Measurements from ENCODE around the gene IL19. TPM values are rescaled to one million over a fixed set of nuclear protein-coding genes. Genes with fewer than 3 reads are reported as not detected.
A peak's percentile ranks its signal among the peaks of the same experiment; 100 is the strongest.

IL19 gene
- not detected for total RNA-seq

GRCh38 chr1:206770531-206771337 lies at the start of gene IL19:
Gene IL19, plus strand, starts transcription at chr1:206770773. Its CDS starts 65,890 bp downstream, at chr1:206836663.
- no peak for DNase-seq

GRCh38 chr1:206721454-206721853 lies 49.1 kb upstream of the IL19 start:
- DNase-seq, result no peak

GRCh38 chr1:206722751-206723461 lies 47.7 kb upstream of the IL19 start:
- no peak for DNase-seq

GRCh38 chr1:206723462-206723804 lies 47.1 kb upstream of the IL19 start:
- no peak for DNase-seq

GRCh38 chr1:206723805-206724472 lies 46.6 kb upstream of the IL19 start:
- DNase-seq, result no peak

- DNase-seq, result no peak
These were observed 45.2 kb upstream of the IL19 start for GRCh38 chr1:206725109-206725963.

GRCh38 chr1:206727981-206728696 lies 42.4 kb upstream of the IL19 start:
- no peak for DNase-seq

- no peak for DNase-seq
These were observed 41.9 kb upstream of the IL19 start for GRCh38 chr1:206728697-206728987.

- DNase-seq, result no peak
These were observed 41.5 kb upstream of the IL19 start for GRCh38 chr1:206729050-206729449.

GRCh38 chr1:206729507-206729906 lies 41.1 kb upstream of the IL19 start:
- no peak for DNase-seq

GRCh38 chr1:206732508-206732907 lies 38.1 kb upstream of the IL19 start:
- no peak for DNase-seq

- no peak for DNase-seq
These were observed 37.6 kb upstream of the IL19 start for GRCh38 chr1:206732992-206733391.

- DNase-seq, result no peak
These were observed 36.0 kb upstream of the IL19 start for GRCh38 chr1:206734499-206735142.

GRCh38 chr1:206735553-206736031 lies 35.0 kb upstream of the IL19 start:
- no peak for DNase-seq

GRCh38 chr1:206736878-206737728 lies 33.5 kb upstream of the IL19 start:
- no peak for DNase-seq

GRCh38 chr1:206737729-206738201 lies 32.8 kb upstream of the IL19 start:
- DNase-seq, result no peak

GRCh38 chr1:206738370-206739366 lies 31.9 kb upstream of the IL19 start:
- no peak for DNase-seq

GRCh38 chr1:206739411-206740076 lies 31.0 kb upstream of the IL19 start:
- DNase-seq, result peak; percentile 18
